Psoas muscle (tissue), 8 donors: ENCODE measurements around the gene ATF5. TPM values are rescaled to one million over a fixed set of nuclear protein-coding genes. Genes with fewer than 3 reads are reported as not detected.

ENCODE experiments used
- ATAC-seq, 4 donors: fragments of 200-7000 bp; cut with Tn5 transposase; one replicate each; pipeline ENCODE4 v1.9.1; 2020; ENCODE audit warnings: moderate library complexity in 3 of 4, mild to moderate bottlenecking in 2 of 4
- DNase-seq, 2 donors: peaks; one replicate each; pipeline ENCODE4 v3.0.0-alpha.2; 2020
- H3K27ac ChIP-seq: fragments of 200-600 bp; one replicate; pipeline ENCODE4 v1.8.0; 2022
- H3K27me3 ChIP-seq, 3 donors: fragments of 200-600 bp in 1 of 3; one replicate each; pipeline versions ENCODE4 v1.6.1 to v1.8.0; 2013 to 2022; ENCODE audit warnings: low read length in 2 of 3, mild to moderate bottlenecking in 2 of 3, moderate library complexity in 1 of 3; ENCODE audit not compliant: insufficient read depth in 3 of 3
- H3K36me3 ChIP-seq, 2 donors: fragments of 200-600 bp in 1 of 2; one replicate each; pipeline versions ENCODE4 v1.6.1 to v1.8.0; 2013 to 2022; ENCODE audit warnings: low read depth in 1 of 2, mild to moderate bottlenecking in 1 of 2, moderate library complexity in 1 of 2; ENCODE audit not compliant: insufficient read depth in 1 of 2
- H3K4me1 ChIP-seq: fragments of 200-600 bp; one replicate; pipeline ENCODE4 v1.8.0; 2022
- H3K4me3 ChIP-seq: fragments of 200-600 bp; one replicate; pipeline ENCODE4 v1.8.0; 2022; ENCODE audit warnings: mild to moderate bottlenecking
- H3K9me3 ChIP-seq: fragments of 200-600 bp; one replicate; pipeline ENCODE4 v1.8.0; 2022
- CTCF ChIP-seq: fragments of 200-600 bp; IDR thresholded peaks from one replicate; pipeline ENCODE4 v1.8.0; 2022; ENCODE audit warnings: antibody characterized with exemption
- WGBS, 3 donors: extraction: QIAGEN DNeasy Blood & Tissue Kit; methylation state at CpG; one replicate each; pipeline versions ENCODE4 v1.1.6 to v1.1.7; 2013; 5-methylcytosine and 5-hydroxymethylcytosine counted together
- intact Hi-C, 2 donors: fragments of 100-400 bp; cut with DNase I; formaldehyde crosslinking; loops; one replicate each; pipeline versions ENCODE4 v1.11.0 to v1.14.2; 2022
- polyA plus RNA-seq, 3 donors: library from polyadenylated mRNA; stranded (reverse); fragments of 200-250 nt; gene quantifications; one replicate each; pipeline ENCODE4 v1.2.3, GENCODE V29; 2013
- total RNA-seq, 4 donors: library from RNA; stranded (reverse); fragmentation: NEBNext Ultra II Directional in 2 of 4; extraction: Animal tissue kit (Norgen Biotek cat#: 25700) in 2 of 4; gene quantifications; one replicate each; pipeline versions ENCODE4 v1.2.1 to v1.2.4, GENCODE V29; 2021 to 2023
- donor health status: healthy with polysubstance abuse.
- donor health status: DM: no; HTN: no; CAD: no; lungs with moderate emphysema.
- donor health status: Bipolar disorder and iron deficiency.
- donor health status: healthy.
- donor health status: DM: yes; HTN: yes; CAD: no.
- donor health status: DM: no; HTN: no; CAD: no.
- donor health status: DM: no; HTN: no; CAD: no.
- donor health status: DM: yes; HTN: yes; CAD: no.

Gene ATF5
- total and polyA plus RNA-seq, 7 donors = 10.0 to 39.4 (median 21.0) TPM

- no peak for TF ChIP-seq CTCF
- ATAC-seq = peak in 2 of 4 donors; percentile 4 to 10
- WGBS, 3 donors = 83 to 84% (median 84%) methylated on average over 23 of the region's 23 CpGs
Measured at GRCh38 chr19:49889038-49889686, 39.8 kb upstream of the ATF5 start.

GRCh38 chr19:49889687-49890348 is 39.2 kb upstream of the ATF5 start:
- 17 to 21% (median 17%) methylated on average over 63 to 71 of the region's 71 CpGs for WGBS, 3 donors

More at GRCh38 chr19:49889038-49889686, 39.8 kb upstream of the ATF5 start:
- Histone ChIP-seq H3K27me3 (no peaks in the 10 kb centered on the region), H3K4me1 (peaks cover 9% of the 10 kb centered on the region), H3K4me3 (no peak overlapping the region), H3K27ac (no peak overlapping the region), H3K9me3 (no peaks in the 10 kb centered on the region), H3K36me3 (peaks cover 2 to 49% of the 10 kb centered on the region in 2 donors)
- no peak for DNase-seq
- intact Hi-C loops = no loop called here

GRCh38 chr19:49890349-49891311 is 38.4 kb upstream of the ATF5 start:
- ATAC-seq (peak; percentile 26 to 60 (median 57)), DNase-seq (no peak)
- Histone ChIP-seq H3K36me3 (peaks cover 0 to 35% of the 10 kb centered on the region in 2 donors), H3K9me3 (no peaks in the 10 kb centered on the region), H3K4me3 (peak overlapping the region; percentile 53), H3K27me3 (no peaks in the 10 kb centered on the region), H3K4me1 (peaks cover 9% of the 10 kb centered on the region), H3K27ac (no peak overlapping the region)
- intact Hi-C loops = loop anchor here in 1 of 2 donors (5.0 kb wide), 1 partner anchor 37 kb away; the partner anchor contains the start of genes ATF5 and NUP62
- WGBS, 3 donors = 10 to 14% (median 11%) methylated on average over 55 to 69 of the region's 69 CpGs
- no peak for TF ChIP-seq CTCF

More at GRCh38 chr19:49889687-49890348, 39.2 kb upstream of the ATF5 start:
- Histone ChIP-seq H3K27ac (no peak overlapping the region), H3K27me3 (no peaks in the 10 kb centered on the region), H3K9me3 (no peaks in the 10 kb centered on the region), H3K36me3 (peaks cover 0 to 43% of the 10 kb centered on the region in 2 donors), H3K4me1 (peaks cover 9% of the 10 kb centered on the region), H3K4me3 (peak overlapping the region; percentile 53)
- DNase-seq (peak; percentile 82 to 91), ATAC-seq (peak; percentile 73 to 87 (median 78))
- intact Hi-C loops = loop anchor here in 1 of 2 donors (5.0 kb wide), 1 partner anchor 37 kb away; the partner anchor contains the start of genes ATF5 and NUP62
- TF ChIP-seq CTCF = peak; percentile 73

- intact Hi-C loops = loop anchor here in 1 of 2 donors (5.0 kb wide), 1 partner anchor 36 kb away; the partner anchor contains the start of genes ATF5 and NUP62
- Histone ChIP-seq H3K27ac (no peak overlapping the region), H3K27me3 (no peaks in the 10 kb centered on the region), H3K4me3 (no peak overlapping the region), H3K4me1 (peaks cover 9% of the 10 kb centered on the region), H3K9me3 (no peaks in the 10 kb centered on the region), H3K36me3 (peaks cover 0 to 27% of the 10 kb centered on the region in 2 donors)
- DNase-seq (no peak), ATAC-seq (no peak)
- TF ChIP-seq CTCF = no peak
- 75 to 79% (median 76%) methylated on average over 17 of the region's 17 CpGs for WGBS, 3 donors
Measured at GRCh38 chr19:49891393-49891792, 37.6 kb upstream of the ATF5 start.
